GM18508 (cell line): ENCODE results near the gene NANOS2.
"Not testable (repeated sequence)": the region's sequence is repeated elsewhere in the genome, so short reads cannot be mapped to it uniquely, and the experiment has no call there.

ENCODE experiments used
- ATAC-seq: cut with Tn5 transposase; IDR thresholded peaks from one replicate; pipeline ENCODE4 v1.9.1; 2021; ENCODE audit warnings: moderate number of reproducible peaks; ENCODE audit not compliant: insufficient read depth, unreplicated experiment

The NANOS2 gene

GRCh38 chr19:45897261-45897812 lies 17.2 kb downstream of the NANOS2 start:
- no peak for ATAC-seq

- not testable (repeated sequence) for ATAC-seq
Observed at GRCh38 chr19:45895983-45896599, 18.5 kb downstream of the NANOS2 start.

GRCh38 chr19:45895519-45895972 lies 19.0 kb downstream of the NANOS2 start:
- ATAC-seq: no peak

GRCh38 chr19:45890877-45891276 lies 23.7 kb downstream of the NANOS2 start:
- ATAC-seq: no peak

- no peak for ATAC-seq
Observed at GRCh38 chr19:45889210-45889885, 25.2 kb downstream of the NANOS2 start.

- ATAC-seq: no peak
Observed at GRCh38 chr19:45887200-45887710, 27.3 kb downstream of the NANOS2 start.

GRCh38 chr19:45886427-45887199 lies 28.0 kb downstream of the NANOS2 start:
- ATAC-seq: no peak

GRCh38 chr19:45885556-45886426 lies 28.8 kb downstream of the NANOS2 start, which contains the start of gene IRF2BP1:
Gene IRF2BP1, minus strand, starts transcription at chr19:45886141. Its CDS starts 367 bp downstream, at chr19:45885774.
- no peak for ATAC-seq

GRCh38 chr19:45884682-45885555 lies 29.7 kb downstream of the NANOS2 start:
- ATAC-seq: no peak

- ATAC-seq: no peak
Observed at GRCh38 chr19:45883881-45884681, 30.5 kb downstream of the NANOS2 start.

GRCh38 chr19:45883586-45883880 lies 31.0 kb downstream of the NANOS2 start:
- ATAC-seq: no peak

- no peak for ATAC-seq
Observed at GRCh38 chr19:45882652-45883585, 31.7 kb downstream of the NANOS2 start.

- no peak for ATAC-seq
Observed at GRCh38 chr19:45881909-45882528, 32.6 kb downstream of the NANOS2 start.

GRCh38 chr19:45881082-45881908 lies 33.3 kb downstream of the NANOS2 start:
- ATAC-seq: no peak

GRCh38 chr19:45879971-45880370 lies 34.6 kb downstream of the NANOS2 start:
- ATAC-seq: no peak

- ATAC-seq: no peak
Observed at GRCh38 chr19:45879055-45879454, 35.5 kb downstream of the NANOS2 start.
